ENCODE data around the gene ALDH3B1.

GRCh38 chr11:68071281-68072048, 61.3 kb downstream of the ALDH3B1 start:
- TF ChIP-seq CTCF (conservative IDR thresholded peaks at IDR 0.05; ENCODE audit: low read length) (no peak), EZH2phosphoT487 (IDR thresholded peaks at IDR 0.05; ENCODE audit: borderline replicate concordance) (no peak)
